Neural progenitor cell (in vitro differentiated cells): Measurements from ENCODE around the gene CYFIP2. TPM values are rescaled to one million over a fixed set of nuclear protein-coding genes. Genes with fewer than 3 reads are reported as not detected.
A peak's percentile ranks its signal among the peaks of the same experiment; 100 is the strongest.

Experiments
- DNase-seq: peaks from one replicate; pipeline ENCODE4 v3.0.0-alpha.2; 2016; ENCODE audit warnings: low spot score
- H2AFZ ChIP-seq: fragments of 200-600 bp; sonication (generic); replicated peaks from 2 replicates; pipeline ENCODE4 v1.6.1; 2016; ENCODE audit warnings: antibody characterized with exemption
- H3F3A ChIP-seq: fragments of 200-600 bp; sonication (generic); 2 replicates; pipeline ENCODE4 v1.6.1; 2016; ENCODE audit warnings: antibody characterized with exemption, low read depth
- H3K27ac ChIP-seq: fragments of 200-600 bp; sonication (generic); 2 replicates; pipeline ENCODE4 v1.5.1; 2016; ENCODE audit warnings: mild to moderate bottlenecking
- H3K27me3 ChIP-seq: fragments of 200-600 bp; sonication (generic); 2 replicates; pipeline ENCODE4 v1.6.1; 2016; ENCODE audit warnings: mild to moderate bottlenecking, moderate library complexity
- H3K36me3 ChIP-seq: fragments of 200-600 bp; sonication (generic); 2 replicates; pipeline ENCODE4 v1.5.1; 2016
- H3K4me1 ChIP-seq: fragments of 200-600 bp; sonication (generic); 2 replicates; pipeline ENCODE4 v1.6.1; 2016; ENCODE audit warnings: mixed run types
- H3K4me2 ChIP-seq: fragments of 200-600 bp; sonication (generic); 2 replicates; pipeline ENCODE4 v1.6.1; 2016
- H3K4me3 ChIP-seq: fragments of 200-600 bp; sonication (generic); 2 replicates; pipeline ENCODE4 v1.5.1; 2016
- H3K79me2 ChIP-seq: fragments of 200-600 bp; sonication (generic); 2 replicates; pipeline ENCODE4 v1.6.1; 2016; ENCODE audit warnings: low read depth
- H3K9ac ChIP-seq: fragments of 200-600 bp; sonication (generic); 2 replicates; pipeline ENCODE4 v1.6.1; 2016
- H3K9me3 ChIP-seq: fragments of 200-600 bp; sonication (generic); 2 replicates; pipeline ENCODE4 v1.5.1; 2016; ENCODE audit warnings: low read depth
- H4K20me1 ChIP-seq: fragments of 200-600 bp; sonication (generic); 2 replicates; pipeline ENCODE4 v1.6.1; 2016; ENCODE audit warnings: low read depth
- H3K27ac Mint-ChIP-seq: 3 replicates; pipeline ENCODE4 v1.8.0; 2021; ENCODE audit warnings: mixed read lengths
- H3K27me3 Mint-ChIP-seq: 2 replicates; pipeline ENCODE4 v1.8.0; 2022; ENCODE audit warnings: low read depth, mild to moderate bottlenecking, inconsistent platforms, moderate library complexity, mixed read lengths; ENCODE audit not compliant: insufficient read depth
- H3K36me3 Mint-ChIP-seq: 3 replicates; pipeline ENCODE4 v1.8.0; 2021; ENCODE audit warnings: mixed read lengths
- H3K4me1 Mint-ChIP-seq: 3 replicates; pipeline ENCODE4 v1.8.0; 2021; ENCODE audit warnings: mixed read lengths
- H3K4me3 Mint-ChIP-seq: 3 replicates; pipeline ENCODE4 v1.8.0; 2021; ENCODE audit warnings: mild to moderate bottlenecking, moderate library complexity, mixed read lengths
- H3K9me3 Mint-ChIP-seq: 3 replicates; pipeline ENCODE4 v1.8.0; 2020; ENCODE audit warnings: mixed read lengths
- EZH2 ChIP-seq: fragments of 200-600 bp; sonication (generic); IDR thresholded peaks from 2 replicates; pipeline ENCODE4 v1.6.1; 2017; ENCODE audit warnings: antibody characterized with exemption, mild to moderate bottlenecking, moderate library complexity
- EZH2phosphoT487 ChIP-seq: fragments of 200-600 bp; sonication (generic); IDR thresholded peaks from 2 replicates; pipeline ENCODE4 v1.6.1; 2017; ENCODE audit warnings: antibody characterized with exemption
- total RNA-seq: library from RNA; depleted of rRNA; stranded (reverse); fragments of >200 nt; gene quantifications from 2 replicates; pipeline ENCODE4 v1.2.3, GENCODE V29; 2015; ENCODE audit warnings: low replicate concordance
- TF ChIP-seq, protein P1 (sequence below): fragments of 200-600 bp; sonication (generic); IDR thresholded peaks from 2 replicates; pipeline ENCODE4 v1.5.1; 2017; ENCODE audit warnings: antibody characterized with exemption, mild to moderate bottlenecking

Gene CYFIP2
- total RNA-seq, 1 donor from 2014 or later, result 70.2 TPM

DNA sequence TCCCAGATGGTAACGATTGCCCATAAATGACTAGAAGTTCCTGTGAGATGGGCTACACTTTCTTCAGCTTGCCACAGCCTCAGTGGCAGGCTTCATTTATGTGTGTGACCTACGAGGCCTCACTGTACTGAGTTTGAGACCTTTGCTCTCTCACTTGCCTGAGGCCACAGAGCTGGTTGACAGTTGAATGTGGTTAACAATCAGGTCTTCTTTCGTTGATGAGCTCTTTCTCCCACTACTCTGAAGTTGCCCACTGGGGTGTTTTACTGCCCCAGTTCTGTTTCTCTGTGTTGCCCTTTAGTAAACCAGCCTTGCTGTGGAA lies 70.5 kb downstream of the CYFIP2 start:
- Histone ChIP-seq H3K4me2 (no peak overlapping the region), H3F3A (no peaks in the 10 kb centered on the region), H3K79me2 (no peaks in the 10 kb centered on the region), H3K4me1 (no peaks in the 10 kb centered on the region), H4K20me1 (no peaks in the 10 kb centered on the region), H3K36me3 (peaks cover 3% of the 10 kb centered on the region), H3K9ac (no peak overlapping the region), H3K4me3 (no peak overlapping the region), H3K27me3 (no peaks in the 10 kb centered on the region), H3K27ac (no peak overlapping the region), H3K9me3 (no peaks in the 10 kb centered on the region), H2AFZ (no peak overlapping the region)
- no peak overlapping the region for H3K4me3 Mint-ChIP-seq
- no peak for DNase-seq
- peaks cover 20% of the 10 kb centered on the region for H3K36me3 Mint-ChIP-seq
- H3K27ac Mint-ChIP-seq, result no peak overlapping the region
- no peak for TF ChIP-seq EZH2phosphoT487
- H3K4me1 Mint-ChIP-seq, result peaks cover under 1% of the 10 kb centered on the region
- peaks cover 1% of the 10 kb centered on the region for H3K27me3 Mint-ChIP-seq
- no peaks in the 10 kb centered on the region for H3K9me3 Mint-ChIP-seq

DNA sequence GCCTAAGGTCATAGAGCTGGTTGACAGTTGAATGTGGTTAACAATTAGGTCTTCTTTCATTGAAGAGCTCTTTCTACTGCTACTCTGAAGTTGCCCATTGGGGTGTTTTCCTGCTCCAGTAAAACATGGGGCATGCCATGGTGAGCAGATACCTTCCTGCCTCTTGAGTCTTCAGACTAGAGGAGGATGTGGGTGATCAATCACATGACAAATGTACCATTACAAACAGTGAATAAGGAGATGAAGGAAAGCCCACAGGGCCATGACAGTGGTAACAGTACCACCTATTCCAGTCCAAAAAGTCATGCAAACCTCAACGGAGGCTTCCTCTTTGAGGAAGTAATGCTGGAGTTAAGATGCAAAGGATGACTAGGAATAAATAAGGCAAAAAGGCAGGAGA lies 73.5 kb downstream of the CYFIP2 start:
- Histone ChIP-seq H4K20me1 (no peaks in the 10 kb centered on the region), H3K36me3 (peaks cover 3% of the 10 kb centered on the region), H3K27ac (no peak overlapping the region), H3K4me2 (no peak overlapping the region), H2AFZ (no peak overlapping the region), H3K9ac (no peak overlapping the region), H3K4me1 (no peaks in the 10 kb centered on the region), H3K27me3 (no peaks in the 10 kb centered on the region), H3K4me3 (no peak overlapping the region), H3K9me3 (no peaks in the 10 kb centered on the region), H3F3A (no peaks in the 10 kb centered on the region), H3K79me2 (no peaks in the 10 kb centered on the region)
- no peak overlapping the region for H3K4me3 Mint-ChIP-seq
- no peak overlapping the region for H3K27ac Mint-ChIP-seq
- H3K9me3 Mint-ChIP-seq, result no peaks in the 10 kb centered on the region
- peaks cover 6% of the 10 kb centered on the region for H3K4me1 Mint-ChIP-seq
- peaks cover 24% of the 10 kb centered on the region for H3K36me3 Mint-ChIP-seq
- no peak for DNase-seq
- TF ChIP-seq EZH2phosphoT487 (no peak), EZH2 (no peak)
- TF ChIP-seq, protein P1, sequence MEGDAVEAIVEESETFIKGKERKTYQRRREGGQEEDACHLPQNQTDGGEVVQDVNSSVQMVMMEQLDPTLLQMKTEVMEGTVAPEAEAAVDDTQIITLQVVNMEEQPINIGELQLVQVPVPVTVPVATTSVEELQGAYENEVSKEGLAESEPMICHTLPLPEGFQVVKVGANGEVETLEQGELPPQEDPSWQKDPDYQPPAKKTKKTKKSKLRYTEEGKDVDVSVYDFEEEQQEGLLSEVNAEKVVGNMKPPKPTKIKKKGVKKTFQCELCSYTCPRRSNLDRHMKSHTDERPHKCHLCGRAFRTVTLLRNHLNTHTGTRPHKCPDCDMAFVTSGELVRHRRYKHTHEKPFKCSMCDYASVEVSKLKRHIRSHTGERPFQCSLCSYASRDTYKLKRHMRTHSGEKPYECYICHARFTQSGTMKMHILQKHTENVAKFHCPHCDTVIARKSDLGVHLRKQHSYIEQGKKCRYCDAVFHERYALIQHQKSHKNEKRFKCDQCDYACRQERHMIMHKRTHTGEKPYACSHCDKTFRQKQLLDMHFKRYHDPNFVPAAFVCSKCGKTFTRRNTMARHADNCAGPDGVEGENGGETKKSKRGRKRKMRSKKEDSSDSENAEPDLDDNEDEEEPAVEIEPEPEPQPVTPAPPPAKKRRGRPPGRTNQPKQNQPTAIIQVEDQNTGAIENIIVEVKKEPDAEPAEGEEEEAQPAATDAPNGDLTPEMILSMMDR, result no peak
- H3K27me3 Mint-ChIP-seq, result peaks cover 2% of the 10 kb centered on the region

DNA sequence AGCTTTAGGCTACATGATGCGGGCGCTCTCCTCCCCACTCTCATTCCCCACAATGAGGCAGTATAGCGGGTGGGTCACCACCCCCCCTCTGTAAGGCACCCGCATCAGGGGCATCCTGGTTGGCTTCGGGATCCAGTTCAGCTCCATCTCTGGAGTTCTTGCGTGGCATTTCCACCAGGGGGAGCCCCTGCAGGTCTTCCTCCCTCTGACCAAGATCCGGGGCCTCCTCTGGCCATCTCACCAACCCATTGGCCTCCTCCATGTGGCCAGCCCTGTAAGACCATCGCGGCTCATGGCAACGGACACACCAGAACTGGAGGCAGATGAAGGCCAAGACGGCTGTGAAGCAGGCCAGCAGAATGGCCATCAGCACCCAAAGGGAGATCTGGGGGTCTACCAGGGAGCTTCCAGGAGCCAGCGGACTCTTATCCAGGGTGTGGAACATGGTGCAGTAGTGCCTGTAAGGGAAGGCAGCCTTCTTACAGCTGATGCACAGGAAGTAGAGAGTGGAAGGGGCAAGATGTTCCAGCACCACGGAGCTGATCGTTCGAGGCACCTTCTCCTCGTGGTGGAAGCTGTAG lies 77.0 kb downstream of the CYFIP2 start:
- no peak overlapping the region for H3K4me3 ChIP-seq
- H3K27ac ChIP-seq, result no peak overlapping the region
- H3K27me3 ChIP-seq, result no peaks in the 10 kb centered on the region
- no peaks in the 10 kb centered on the region for H4K20me1 ChIP-seq
- no peaks in the 10 kb centered on the region for H3K79me2 ChIP-seq
- no peak overlapping the region for H3K9ac ChIP-seq
- no peak overlapping the region for H3K27ac Mint-ChIP-seq
- peak; percentile 56 for DNase-seq
- H3F3A ChIP-seq, result no peaks in the 10 kb centered on the region
- no peaks in the 10 kb centered on the region for H3K36me3 ChIP-seq
- H3K27me3 Mint-ChIP-seq, result peaks cover 2% of the 10 kb centered on the region
- peaks cover 30% of the 10 kb centered on the region for H3K4me1 Mint-ChIP-seq
- H3K4me1 ChIP-seq, result no peaks in the 10 kb centered on the region
- no peaks in the 10 kb centered on the region for H3K9me3 Mint-ChIP-seq
- no peak overlapping the region for H3K4me2 ChIP-seq
- H3K4me3 Mint-ChIP-seq, result no peak overlapping the region
- no peak overlapping the region for H2AFZ ChIP-seq
- H3K36me3 Mint-ChIP-seq, result peaks cover 24% of the 10 kb centered on the region
- H3K9me3 ChIP-seq, result no peaks in the 10 kb centered on the region
- TF ChIP-seq EZH2, result no peak
- no peak for TF ChIP-seq EZH2phosphoT487
- TF ChIP-seq, protein P1, result peak; percentile 63

DNA sequence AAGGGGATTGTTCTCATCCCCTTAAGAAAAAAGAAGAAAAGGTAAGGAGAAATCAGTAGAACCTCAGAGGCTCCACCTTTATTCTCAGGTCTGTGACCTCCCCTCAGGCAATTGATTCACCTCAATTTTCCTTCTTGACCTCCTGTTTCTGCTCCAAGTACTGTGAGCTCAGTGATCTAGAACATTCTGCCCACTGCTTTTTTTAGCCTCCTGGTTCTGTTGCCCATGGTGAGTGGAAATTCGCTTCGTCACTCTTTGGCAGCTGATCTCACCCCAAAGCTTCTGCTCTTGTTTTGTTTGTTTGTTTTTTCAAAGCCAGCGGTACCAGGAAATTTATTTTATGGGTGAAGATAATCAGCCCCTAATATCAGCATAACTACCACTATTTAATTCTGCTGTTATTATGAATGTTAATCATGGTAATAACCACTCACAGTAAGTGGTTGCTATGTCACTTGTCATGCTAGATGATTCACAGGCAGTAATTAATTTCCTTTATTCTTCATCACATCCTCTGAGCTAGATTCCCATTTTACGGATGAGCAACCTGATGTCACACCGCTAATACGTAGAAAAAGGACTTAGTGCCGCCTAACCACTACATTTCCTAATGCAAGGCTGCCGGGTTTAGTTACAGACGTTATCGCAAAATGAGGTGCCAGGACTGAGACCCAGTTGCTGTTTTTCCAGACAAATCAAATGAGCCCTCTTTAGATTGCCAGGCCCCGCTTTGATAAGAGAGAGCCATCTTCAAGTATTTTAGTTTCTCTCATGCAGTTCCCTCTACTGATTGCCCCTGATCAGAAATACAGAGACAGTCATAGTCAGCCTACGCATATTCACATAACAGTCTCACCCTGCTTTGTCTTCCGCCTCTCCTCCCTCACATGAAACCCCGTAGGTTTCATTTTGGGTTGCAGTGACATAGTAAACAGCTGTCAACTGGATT lies 78.2 kb downstream of the CYFIP2 start:
- H3K4me2 ChIP-seq, result no peak overlapping the region
- H3K36me3 ChIP-seq, result no peaks in the 10 kb centered on the region
- H3K4me1 Mint-ChIP-seq, result peaks cover 30% of the 10 kb centered on the region
- H3K27me3 ChIP-seq, result no peaks in the 10 kb centered on the region
- TF ChIP-seq EZH2phosphoT487, result no peak
- TF ChIP-seq, protein P1, result no peak
- no peak for TF ChIP-seq EZH2
- H3K27me3 Mint-ChIP-seq, result peaks cover 2% of the 10 kb centered on the region
- H3K9me3 ChIP-seq, result no peaks in the 10 kb centered on the region
- no peak overlapping the region for H2AFZ ChIP-seq
- H3F3A ChIP-seq, result no peaks in the 10 kb centered on the region
- no peaks in the 10 kb centered on the region for H3K4me1 ChIP-seq
- no peak overlapping the region for H3K27ac ChIP-seq
- H3K79me2 ChIP-seq, result no peaks in the 10 kb centered on the region
- no peak overlapping the region for H3K4me3 ChIP-seq
- peaks cover 24% of the 10 kb centered on the region for H3K36me3 Mint-ChIP-seq
- H3K9me3 Mint-ChIP-seq, result no peaks in the 10 kb centered on the region
- peak overlapping the region; percentile 59 for H3K27ac Mint-ChIP-seq
- no peak overlapping the region for H3K4me3 Mint-ChIP-seq
- no peak overlapping the region for H3K9ac ChIP-seq
- no peaks in the 10 kb centered on the region for H4K20me1 ChIP-seq
- DNase-seq, result no peak
